MM.1S (cell line): ENCODE measurements around the gene CD99L2.
A peak's percentile ranks its signal among the peaks of the same experiment; 100 is the strongest.

Source experiments
- DNase-seq: peaks from one replicate; pipeline ENCODE4 v3.0.0-alpha.2; 2015
- H2AFZ ChIP-seq: fragments of 300-600 bp; sonication (generic); 2 replicates; pipeline ENCODE4 v1.6.0; 2016; ENCODE audit warnings: antibody characterized with exemption, low read length
- H3F3A ChIP-seq: fragments of 300-600 bp; sonication (generic); 2 replicates; pipeline ENCODE4 v1.6.1; 2016; ENCODE audit warnings: mild to moderate bottlenecking, antibody characterized with exemption, low read length, moderate library complexity, mixed read lengths; ENCODE audit not compliant: insufficient read depth
- H3K27ac ChIP-seq: fragments of 300-600 bp; sonication (generic); 2 replicates; pipeline ENCODE4 v1.5.1; 2016; ENCODE audit warnings: mild to moderate bottlenecking, low read length
- H3K27me3 ChIP-seq: fragments of 300-600 bp; sonication (generic); replicated peaks from 2 replicates; pipeline ENCODE4 v1.6.0; 2016; ENCODE audit warnings: low read length; ENCODE audit not compliant: insufficient read depth
- H3K36me3 ChIP-seq: fragments of 300-600 bp; sonication (generic); replicated peaks from 2 replicates; pipeline ENCODE4 v1.6.1; 2016; ENCODE audit warnings: mild to moderate bottlenecking, low read length, mixed read lengths; ENCODE audit not compliant: insufficient read depth
- H3K4me1 ChIP-seq: fragments of 300-600 bp; sonication (generic); 2 replicates; pipeline ENCODE4 v1.6.1; 2016; ENCODE audit warnings: low read length, mixed read lengths
- H3K4me2 ChIP-seq: fragments of 300-600 bp; sonication (generic); 2 replicates; pipeline ENCODE4 v1.6.0; 2016; ENCODE audit warnings: low read depth, low read length
- H3K4me3 ChIP-seq: fragments of 300-600 bp; sonication (generic); 2 replicates; pipeline ENCODE4 v1.5.1; 2016; ENCODE audit warnings: low read length, mixed read lengths
- H3K79me2 ChIP-seq: fragments of 300-600 bp; sonication (generic); 2 replicates; pipeline ENCODE4 v1.6.1; 2016; ENCODE audit warnings: mixed run types, low read length, mixed read lengths
- H3K9ac ChIP-seq: fragments of 300-600 bp; sonication (generic); 2 replicates; pipeline ENCODE4 v1.6.1; 2016; ENCODE audit warnings: low read length, mixed read lengths
- H3K9me2 ChIP-seq: fragments of 300-600 bp; sonication (generic); replicated peaks from 2 replicates; pipeline ENCODE4 v1.6.1; 2016; ENCODE audit warnings: mild to moderate bottlenecking, low read length, mixed read lengths; ENCODE audit not compliant: insufficient read depth
- H3K9me3 ChIP-seq: fragments of 300-600 bp; sonication (generic); replicated peaks from 2 replicates; pipeline ENCODE4 v1.6.1; 2016; ENCODE audit warnings: mild to moderate bottlenecking, low read length, mixed read lengths; ENCODE audit not compliant: insufficient read depth
- H4K20me1 ChIP-seq: fragments of 300-600 bp; sonication (generic); 2 replicates; pipeline ENCODE4 v1.6.1; 2016; ENCODE audit warnings: mild to moderate bottlenecking, low read length, moderate library complexity, mixed read lengths; ENCODE audit not compliant: insufficient read depth
- EZH2 ChIP-seq: fragments of 300-600 bp; sonication (generic); optimal IDR thresholded peaks from 2 replicates; pipeline ENCODE3; 2017; ENCODE audit warnings: low read depth, mild to moderate bottlenecking, antibody characterized with exemption, low read length, mixed read lengths
- EZH2phosphoT487 ChIP-seq: fragments of 300-600 bp; sonication (generic); IDR thresholded peaks from 2 replicates; pipeline ENCODE4 v1.6.1; 2018; ENCODE audit warnings: antibody characterized with exemption, low read length
- TF ChIP-seq, protein P1 (sequence below): fragments of 300-600 bp; sonication (generic); IDR thresholded peaks from 2 replicates; pipeline ENCODE4 v1.5.1; 2016; ENCODE audit warnings: antibody characterized with exemption, low read length, mixed read lengths

The CD99L2 gene

GRCh38 chrX:150902434-150903109 lies 4.1 kb upstream of the CD99L2 start:
- no peak for DNase-seq

DNA sequence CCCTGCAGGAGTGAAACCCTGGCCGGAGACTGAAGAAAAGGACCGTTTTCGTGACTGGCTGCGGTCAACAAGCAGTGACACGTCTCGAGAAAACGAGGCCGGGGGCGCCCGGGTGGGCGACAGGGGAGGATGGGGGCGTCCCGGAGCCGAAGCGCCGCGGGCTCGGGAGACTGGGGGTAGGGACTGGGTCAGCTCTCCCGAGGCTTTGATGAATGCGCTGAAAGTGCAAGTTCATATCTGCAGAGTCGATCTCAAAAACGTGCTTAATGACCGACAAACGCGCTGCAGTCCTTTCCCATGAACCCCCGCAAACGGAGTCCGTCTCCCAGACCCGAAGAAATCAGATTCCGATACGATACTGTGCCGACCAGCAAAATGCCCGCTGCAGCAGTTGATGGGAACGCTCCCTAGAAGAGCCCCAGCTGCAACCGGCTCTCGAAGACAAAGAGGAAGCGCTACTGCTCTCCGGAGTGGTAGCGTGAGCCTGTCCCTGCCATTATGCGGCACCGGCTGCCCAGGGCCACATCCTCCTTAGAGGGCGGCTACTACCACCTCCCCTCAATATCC lies 806 bp upstream of the CD99L2 start:
- Histone ChIP-seq H3K9me2 (no peaks in the 10 kb centered on the region), H3K27ac (peak overlapping the region; percentile 44; the same call in 1 of the 2 replicates), H3K4me1 (peaks cover 6% of the 10 kb centered on the region; the same call in 1 of the 2 replicates), H3K4me2 (peak overlapping the region; percentile 69), H3K9ac (peak overlapping the region; percentile 66), H3K27me3 (no peaks in the 10 kb centered on the region), H3K36me3 (no peaks in the 10 kb centered on the region), H4K20me1 (no peaks in the 10 kb centered on the region), H2AFZ (peak overlapping the region; percentile 71), H3K79me2 (peaks cover 19% of the 10 kb centered on the region), H3K9me3 (no peaks in the 10 kb centered on the region), H3K4me3 (peak overlapping the region; percentile 66), H3F3A (no peaks in the 10 kb centered on the region)
- DNase-seq: peak; percentile 22
- TF ChIP-seq, protein P1, sequence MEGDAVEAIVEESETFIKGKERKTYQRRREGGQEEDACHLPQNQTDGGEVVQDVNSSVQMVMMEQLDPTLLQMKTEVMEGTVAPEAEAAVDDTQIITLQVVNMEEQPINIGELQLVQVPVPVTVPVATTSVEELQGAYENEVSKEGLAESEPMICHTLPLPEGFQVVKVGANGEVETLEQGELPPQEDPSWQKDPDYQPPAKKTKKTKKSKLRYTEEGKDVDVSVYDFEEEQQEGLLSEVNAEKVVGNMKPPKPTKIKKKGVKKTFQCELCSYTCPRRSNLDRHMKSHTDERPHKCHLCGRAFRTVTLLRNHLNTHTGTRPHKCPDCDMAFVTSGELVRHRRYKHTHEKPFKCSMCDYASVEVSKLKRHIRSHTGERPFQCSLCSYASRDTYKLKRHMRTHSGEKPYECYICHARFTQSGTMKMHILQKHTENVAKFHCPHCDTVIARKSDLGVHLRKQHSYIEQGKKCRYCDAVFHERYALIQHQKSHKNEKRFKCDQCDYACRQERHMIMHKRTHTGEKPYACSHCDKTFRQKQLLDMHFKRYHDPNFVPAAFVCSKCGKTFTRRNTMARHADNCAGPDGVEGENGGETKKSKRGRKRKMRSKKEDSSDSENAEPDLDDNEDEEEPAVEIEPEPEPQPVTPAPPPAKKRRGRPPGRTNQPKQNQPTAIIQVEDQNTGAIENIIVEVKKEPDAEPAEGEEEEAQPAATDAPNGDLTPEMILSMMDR: no peak
- TF ChIP-seq EZH2 (no peak), EZH2phosphoT487 (no peak)

More at GRCh38 chrX:150902434-150903109, 4.1 kb upstream of the CD99L2 start:
- no peaks in the 10 kb centered on the region for H3K9me2 ChIP-seq
- no peak overlapping the region for H3K27ac ChIP-seq
- no peak overlapping the region for H3K4me3 ChIP-seq
- H3K9ac ChIP-seq: no peak overlapping the region
- no peak overlapping the region for H2AFZ ChIP-seq
- peaks cover 6% of the 10 kb centered on the region for H3K79me2 ChIP-seq
- TF ChIP-seq EZH2 (no peak), EZH2phosphoT487 (no peak)
- TF ChIP-seq, protein P1: no peak
- H3K4me2 ChIP-seq: no peak overlapping the region
- no peaks in the 10 kb centered on the region for H3K9me3 ChIP-seq
- H3F3A ChIP-seq: no peaks in the 10 kb centered on the region
- no peaks in the 10 kb centered on the region for H4K20me1 ChIP-seq
- no peaks in the 10 kb centered on the region for H3K27me3 ChIP-seq
- H3K36me3 ChIP-seq: no peaks in the 10 kb centered on the region
- H3K4me1 ChIP-seq: no peaks in the 10 kb centered on the region

DNA sequence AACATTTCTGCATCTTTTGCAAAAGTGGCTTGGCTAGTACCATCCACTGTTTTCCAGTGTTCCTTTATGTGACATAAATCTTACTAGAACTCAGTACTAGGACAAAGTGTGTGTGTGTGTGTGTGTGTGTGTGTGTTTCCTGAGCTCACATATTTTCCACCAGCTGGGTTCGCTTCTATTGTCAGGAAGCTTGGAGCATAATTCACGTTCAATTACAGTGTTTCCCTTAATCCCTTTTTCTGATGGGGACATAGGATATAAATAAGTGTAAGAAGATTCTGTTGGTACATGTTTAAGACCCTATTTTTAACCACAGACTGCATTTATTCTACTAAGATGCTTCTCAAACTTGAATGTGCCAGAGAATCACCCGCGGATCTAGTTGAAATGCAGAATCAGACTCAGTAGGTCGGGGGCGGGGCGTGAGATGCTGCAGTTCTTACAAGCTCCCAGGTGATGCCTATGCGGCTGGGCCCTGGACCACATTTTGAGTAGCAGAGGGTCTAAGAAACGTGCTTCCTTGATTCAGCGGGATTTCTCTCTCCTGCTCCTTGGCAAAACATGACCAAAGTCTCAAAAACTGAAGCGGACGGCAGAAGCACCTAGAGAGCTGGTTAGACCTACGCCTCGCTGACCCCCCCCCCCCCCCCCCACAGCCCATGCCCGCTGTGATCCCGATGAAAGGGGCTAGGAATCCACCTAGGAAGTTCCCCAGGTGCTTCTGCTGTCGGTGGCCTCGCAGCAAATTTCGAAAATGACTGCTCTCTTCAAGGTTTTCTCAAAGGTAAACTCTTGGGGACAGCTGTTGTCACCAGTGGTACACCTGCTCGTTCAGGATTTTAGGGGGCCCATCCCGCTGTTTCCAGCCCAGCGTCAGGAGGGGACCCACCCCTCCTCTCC lies 797 bp downstream of the CD99L2 start:
- H4K20me1 ChIP-seq: no peaks in the 10 kb centered on the region
- H3K4me2 ChIP-seq: peak overlapping the region; percentile 23; the same call in 1 of the 2 replicates
- H3K36me3 ChIP-seq: no peaks in the 10 kb centered on the region
- H3K4me1 ChIP-seq: peaks cover 6% of the 10 kb centered on the region; the same call in 1 of the 2 replicates
- TF ChIP-seq EZH2phosphoT487: no peak
- TF ChIP-seq EZH2: no peak
- TF ChIP-seq, protein P1: no peak
- H3K79me2 ChIP-seq: peaks cover 19% of the 10 kb centered on the region
- H3K9me2 ChIP-seq: no peaks in the 10 kb centered on the region
- H3K4me3 ChIP-seq: peak overlapping the region; percentile 65
- no peaks in the 10 kb centered on the region for H3K9me3 ChIP-seq
- H2AFZ ChIP-seq: no peak overlapping the region
- no peaks in the 10 kb centered on the region for H3F3A ChIP-seq
- H3K9ac ChIP-seq: peak overlapping the region; percentile 80
- no peaks in the 10 kb centered on the region for H3K27me3 ChIP-seq
- peak; percentile 56 for DNase-seq
- peak overlapping the region; percentile 23; the same call in 1 of the 2 replicates for H3K27ac ChIP-seq
